Ishikawa (cell line): ENCODE results near the gene LCN1.

Experiments used
- CREB1 ChIP-seq: IDR thresholded peaks from 2 replicates; pipeline ENCODE4 v1.6.1; 2012; ENCODE audit warnings: low read depth
- EGR1 ChIP-seq: IDR thresholded peaks from 2 replicates; pipeline ENCODE4 v1.6.1; 2012
- EP300 ChIP-seq: IDR thresholded peaks from 2 replicates; pipeline ENCODE4 v1.6.1; 2012; ENCODE audit warnings: borderline replicate concordance
- FOXM1 ChIP-seq: IDR thresholded peaks from 2 replicates; pipeline ENCODE4 v1.6.1; 2012; ENCODE audit warnings: low read depth, borderline replicate concordance
- RAD21 ChIP-seq: IDR thresholded peaks from 2 replicates; pipeline ENCODE4 v1.6.1; 2012; ENCODE audit warnings: low read depth
- TAF1 ChIP-seq: IDR thresholded peaks from 2 replicates; pipeline ENCODE4 v1.6.1; 2012; ENCODE audit warnings: low read depth, mild to moderate bottlenecking
- TCF12 ChIP-seq: IDR thresholded peaks from 2 replicates; pipeline ENCODE4 v1.6.1; 2012; ENCODE audit warnings: low read depth
- TEAD4 ChIP-seq: IDR thresholded peaks from 2 replicates; pipeline ENCODE4 v1.6.1; 2012
- YY1 ChIP-seq: IDR thresholded peaks from 2 replicates; pipeline ENCODE4 v1.6.1; 2012; ENCODE audit warnings: low read depth
- ZBTB7A ChIP-seq: IDR thresholded peaks from 2 replicates; pipeline ENCODE4 v1.6.1; 2012; ENCODE audit warnings: low read depth
- TF ChIP-seq, protein P1 (sequence below): IDR thresholded peaks from 2 replicates; pipeline ENCODE4 v1.6.1; 2012; ENCODE audit warnings: low read depth, mild to moderate bottlenecking
- TF ChIP-seq, protein P2 (sequence below): IDR thresholded peaks from 2 replicates; pipeline ENCODE4 v1.6.1; 2012
- TF ChIP-seq, protein P3 (sequence below): IDR thresholded peaks from 2 replicates; pipeline ENCODE4 v1.6.1; 2012

DNA sequence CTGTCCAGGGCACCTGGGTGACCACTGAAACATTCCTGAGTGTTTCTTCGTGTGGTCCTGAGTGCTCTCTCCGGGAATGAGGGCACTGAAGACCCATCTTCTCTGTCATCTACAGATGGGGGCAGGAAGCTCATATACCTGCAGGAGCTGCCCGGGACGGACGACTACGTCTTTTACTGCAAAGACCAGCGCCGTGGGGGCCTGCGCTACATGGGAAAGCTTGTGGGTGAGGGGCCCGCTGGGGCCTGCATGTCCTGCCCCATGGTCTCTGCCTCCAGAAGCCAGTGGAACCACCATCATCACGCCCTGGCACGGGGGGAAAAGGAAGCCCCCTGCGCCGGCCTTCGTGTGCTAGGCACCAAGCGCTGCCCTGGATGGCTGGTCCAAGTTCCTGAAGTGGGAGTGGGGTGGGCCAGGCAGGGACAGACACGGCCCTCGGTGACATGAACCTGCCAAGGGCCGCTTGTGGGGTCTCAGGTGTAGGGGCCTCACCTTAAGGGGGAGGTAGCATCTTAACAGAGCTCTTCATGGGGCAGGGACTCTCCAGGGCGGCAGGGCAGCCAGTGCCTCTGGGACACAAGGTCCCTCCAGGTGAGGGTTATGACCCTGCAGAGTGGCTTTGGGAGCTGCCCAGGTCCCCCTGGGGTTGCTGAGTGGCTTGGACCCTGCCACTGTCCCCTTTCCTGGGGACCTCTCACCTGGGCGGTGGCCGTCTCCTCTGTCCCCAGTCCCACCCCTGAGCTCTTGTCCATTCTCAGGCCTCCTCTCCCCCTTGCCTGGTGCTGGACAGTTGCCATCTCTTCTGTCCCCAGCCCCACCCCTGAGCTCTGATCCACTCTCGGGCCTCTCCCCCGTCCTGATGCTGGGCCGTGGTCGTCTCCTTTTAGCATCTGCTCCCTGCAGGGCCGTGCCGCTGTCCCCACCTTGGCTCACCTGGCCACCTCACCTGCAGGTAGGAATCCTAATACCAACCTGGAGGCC lies 26.8 kb downstream of the LCN1 start:
- TF ChIP-seq TEAD4 (no peak), EP300 (no peak), TAF1 (no peak), RAD21 (no peak), TCF12 (no peak), ZBTB7A (no peak), YY1 (no peak), CREB1 (no peak), EGR1 (no peak), FOXM1 (no peak)
- TF ChIP-seq, protein P1, sequence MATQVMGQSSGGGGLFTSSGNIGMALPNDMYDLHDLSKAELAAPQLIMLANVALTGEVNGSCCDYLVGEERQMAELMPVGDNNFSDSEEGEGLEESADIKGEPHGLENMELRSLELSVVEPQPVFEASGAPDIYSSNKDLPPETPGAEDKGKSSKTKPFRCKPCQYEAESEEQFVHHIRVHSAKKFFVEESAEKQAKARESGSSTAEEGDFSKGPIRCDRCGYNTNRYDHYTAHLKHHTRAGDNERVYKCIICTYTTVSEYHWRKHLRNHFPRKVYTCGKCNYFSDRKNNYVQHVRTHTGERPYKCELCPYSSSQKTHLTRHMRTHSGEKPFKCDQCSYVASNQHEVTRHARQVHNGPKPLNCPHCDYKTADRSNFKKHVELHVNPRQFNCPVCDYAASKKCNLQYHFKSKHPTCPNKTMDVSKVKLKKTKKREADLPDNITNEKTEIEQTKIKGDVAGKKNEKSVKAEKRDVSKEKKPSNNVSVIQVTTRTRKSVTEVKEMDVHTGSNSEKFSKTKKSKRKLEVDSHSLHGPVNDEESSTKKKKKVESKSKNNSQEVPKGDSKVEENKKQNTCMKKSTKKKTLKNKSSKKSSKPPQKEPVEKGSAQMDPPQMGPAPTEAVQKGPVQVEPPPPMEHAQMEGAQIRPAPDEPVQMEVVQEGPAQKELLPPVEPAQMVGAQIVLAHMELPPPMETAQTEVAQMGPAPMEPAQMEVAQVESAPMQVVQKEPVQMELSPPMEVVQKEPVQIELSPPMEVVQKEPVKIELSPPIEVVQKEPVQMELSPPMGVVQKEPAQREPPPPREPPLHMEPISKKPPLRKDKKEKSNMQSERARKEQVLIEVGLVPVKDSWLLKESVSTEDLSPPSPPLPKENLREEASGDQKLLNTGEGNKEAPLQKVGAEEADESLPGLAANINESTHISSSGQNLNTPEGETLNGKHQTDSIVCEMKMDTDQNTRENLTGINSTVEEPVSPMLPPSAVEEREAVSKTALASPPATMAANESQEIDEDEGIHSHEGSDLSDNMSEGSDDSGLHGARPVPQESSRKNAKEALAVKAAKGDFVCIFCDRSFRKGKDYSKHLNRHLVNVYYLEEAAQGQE = no peak
- TF ChIP-seq, protein P2, sequence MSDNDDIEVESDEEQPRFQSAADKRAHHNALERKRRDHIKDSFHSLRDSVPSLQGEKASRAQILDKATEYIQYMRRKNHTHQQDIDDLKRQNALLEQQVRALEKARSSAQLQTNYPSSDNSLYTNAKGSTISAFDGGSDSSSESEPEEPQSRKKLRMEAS = no peak
- TF ChIP-seq, protein P3, sequence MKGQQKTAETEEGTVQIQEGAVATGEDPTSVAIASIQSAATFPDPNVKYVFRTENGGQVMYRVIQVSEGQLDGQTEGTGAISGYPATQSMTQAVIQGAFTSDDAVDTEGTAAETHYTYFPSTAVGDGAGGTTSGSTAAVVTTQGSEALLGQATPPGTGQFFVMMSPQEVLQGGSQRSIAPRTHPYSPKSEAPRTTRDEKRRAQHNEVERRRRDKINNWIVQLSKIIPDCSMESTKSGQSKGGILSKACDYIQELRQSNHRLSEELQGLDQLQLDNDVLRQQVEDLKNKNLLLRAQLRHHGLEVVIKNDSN = no peak
